ENCODE results near the gene CPXM2.

CPXM2 gene

DNA sequence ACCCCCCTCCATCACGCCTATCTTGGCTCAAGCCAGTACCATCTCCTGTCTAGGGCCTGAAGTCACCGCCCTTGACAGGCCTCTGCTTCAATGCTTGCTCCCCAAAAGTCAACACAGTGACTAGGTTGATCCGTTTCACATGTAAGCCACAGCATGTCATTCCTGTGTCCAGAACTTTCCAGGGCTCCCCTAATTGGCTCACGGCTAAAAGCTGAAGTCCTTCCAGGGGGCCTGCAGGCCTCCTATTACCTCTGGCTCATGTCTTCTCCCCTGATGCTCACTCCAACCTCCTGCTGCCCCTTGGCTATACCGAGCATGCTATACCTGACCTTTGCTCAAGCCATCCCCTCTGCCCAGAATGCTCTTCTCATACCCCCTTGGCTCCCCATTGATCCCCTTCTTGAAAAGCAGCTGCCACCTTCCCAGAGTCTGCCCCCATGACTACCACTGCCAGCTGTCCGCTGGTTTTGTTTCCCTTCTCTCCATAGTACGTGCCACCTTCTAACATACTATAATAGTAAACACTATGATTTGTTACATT is 39.1 kb downstream of the CPXM2 start:
- DNase-seq (ENCODE audit: extremely low read depth in 1 of 2, low read depth in 1 of 2): no peak

DNA sequence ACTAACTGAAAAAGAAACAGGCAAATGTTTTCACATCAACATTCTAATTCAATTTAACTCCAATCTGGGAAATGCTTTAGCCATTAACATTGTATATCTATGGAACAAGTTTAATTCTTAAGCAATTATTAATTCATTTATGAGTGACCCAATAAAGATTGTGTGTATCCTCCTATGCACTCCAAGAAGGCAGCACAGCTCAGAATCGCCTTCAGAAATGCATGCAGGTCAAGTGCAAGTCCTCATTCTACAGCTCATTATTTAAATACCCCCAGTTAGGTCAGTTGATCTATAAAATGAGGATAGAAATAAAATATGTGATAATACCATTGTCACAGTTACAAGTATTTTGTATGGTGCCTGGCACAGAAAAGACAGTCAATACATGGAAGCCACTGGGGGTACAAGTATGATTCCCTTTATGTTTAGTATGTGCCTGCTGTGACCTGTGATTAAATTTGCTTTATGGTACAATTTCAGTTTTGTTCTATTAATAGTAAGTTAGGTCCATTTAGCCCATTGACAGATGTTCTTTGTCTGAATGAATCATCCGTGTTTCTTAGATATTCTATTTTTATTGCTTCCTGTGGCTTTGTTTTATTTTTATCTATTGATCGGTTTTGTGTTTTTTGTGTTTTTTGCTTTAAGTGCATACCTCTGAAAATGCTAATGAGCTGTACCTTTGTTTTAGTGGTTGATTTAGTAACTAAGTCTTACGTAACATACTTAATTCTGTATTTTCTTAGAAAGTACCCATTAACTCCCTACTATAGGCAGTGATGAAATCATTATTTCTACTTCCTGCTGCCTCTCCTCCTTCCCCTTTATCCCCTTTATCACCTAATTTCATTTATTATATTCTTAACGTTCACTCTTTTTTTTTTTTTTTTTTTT is 42.8 kb downstream of the CPXM2 start:
- DNase-seq (ENCODE audit: extremely low read depth in 1 of 2, low read depth in 1 of 2): no peak

DNA sequence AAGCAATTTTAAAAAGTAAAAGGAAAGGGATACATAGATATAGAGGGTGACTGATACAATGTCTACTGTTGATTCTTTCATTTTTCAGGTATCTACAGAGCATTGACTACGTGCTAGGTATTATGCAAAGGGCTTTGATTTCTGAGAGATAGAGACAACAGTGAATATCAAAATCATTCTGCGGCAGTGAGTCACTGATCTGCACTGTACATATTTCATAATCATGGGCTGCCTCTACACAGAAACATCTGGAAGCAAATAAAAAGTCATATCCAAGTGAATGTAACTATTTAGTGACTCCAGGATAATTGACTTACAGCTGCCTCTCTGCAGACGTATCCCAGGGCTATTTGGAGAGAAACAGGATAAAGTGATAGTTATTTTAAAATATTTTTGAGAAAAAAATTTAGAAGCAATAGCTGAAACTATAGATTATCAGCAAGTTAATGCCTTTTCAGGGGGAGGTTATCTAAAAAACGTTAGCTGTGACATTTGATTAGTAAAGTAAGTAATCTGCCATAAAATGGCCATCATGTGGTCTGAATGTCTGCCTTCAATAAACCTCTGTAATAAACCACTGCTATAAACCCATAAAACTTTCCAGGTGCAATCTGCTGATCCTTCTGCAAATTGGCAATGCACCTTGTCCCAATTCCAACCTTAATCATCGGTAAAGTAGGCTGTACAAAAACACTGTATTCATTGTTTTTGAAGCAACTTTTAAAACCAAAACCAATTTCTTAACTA is 43.7 kb downstream of the CPXM2 start:
- DNase-seq (ENCODE audit: extremely low read depth in 1 of 2, low read depth in 1 of 2): no peak

DNA sequence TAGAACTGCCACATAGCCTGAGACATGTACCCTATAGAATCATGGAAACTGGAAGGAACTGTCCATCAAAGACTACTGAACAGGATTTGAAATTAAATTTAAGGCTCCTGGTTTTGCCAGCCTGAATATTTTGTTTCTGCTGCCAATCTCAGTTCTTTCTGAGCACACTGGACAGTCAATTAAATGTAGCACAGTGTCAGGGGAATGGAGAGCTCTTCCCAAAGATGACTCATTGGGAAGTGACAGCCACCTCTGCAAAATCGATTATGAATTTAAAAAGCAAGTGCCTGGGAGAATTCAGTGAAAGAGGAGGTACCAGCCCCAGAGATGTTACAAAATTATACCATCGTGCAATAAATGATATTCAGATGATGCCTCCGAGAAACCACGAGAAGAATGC is 47.8 kb downstream of the CPXM2 start:
- DNase-seq (ENCODE audit: extremely low read depth in 1 of 2, low read depth in 1 of 2): no peak

DNA sequence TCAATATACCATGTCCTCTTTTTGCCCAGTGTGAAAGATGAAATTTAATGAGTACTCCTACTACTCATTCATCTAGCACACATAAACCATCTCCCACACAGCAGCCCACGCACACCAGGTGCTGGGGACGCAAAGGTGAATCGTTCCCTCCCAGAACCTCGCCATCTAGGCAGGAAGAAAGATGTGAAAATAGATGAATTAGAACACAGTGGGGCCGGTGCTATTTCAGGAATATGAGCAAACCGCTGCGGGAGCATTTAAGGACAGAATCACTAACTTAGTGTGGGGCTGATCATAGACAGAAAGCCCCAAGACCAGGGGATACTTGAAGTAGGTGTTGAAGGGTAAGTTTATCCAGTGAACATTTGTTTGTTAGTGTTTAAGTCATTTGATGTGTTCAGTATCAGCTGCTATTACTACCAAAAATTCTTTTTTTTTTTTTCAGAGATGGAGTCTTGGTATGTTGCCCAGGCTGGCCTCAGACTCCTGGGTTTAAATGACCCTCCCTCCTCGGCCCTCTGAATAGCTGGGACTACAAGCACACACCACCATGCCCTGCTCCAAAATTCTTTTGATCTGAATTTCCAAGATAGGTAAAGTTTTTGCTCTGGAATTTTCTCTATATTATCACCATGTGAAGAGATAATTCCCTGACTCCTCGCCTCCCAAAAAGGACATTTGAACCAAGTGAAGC is 48.8 kb downstream of the CPXM2 start:
- DNase-seq (ENCODE audit: extremely low read depth in 1 of 2, low read depth in 1 of 2): no peak

DNA sequence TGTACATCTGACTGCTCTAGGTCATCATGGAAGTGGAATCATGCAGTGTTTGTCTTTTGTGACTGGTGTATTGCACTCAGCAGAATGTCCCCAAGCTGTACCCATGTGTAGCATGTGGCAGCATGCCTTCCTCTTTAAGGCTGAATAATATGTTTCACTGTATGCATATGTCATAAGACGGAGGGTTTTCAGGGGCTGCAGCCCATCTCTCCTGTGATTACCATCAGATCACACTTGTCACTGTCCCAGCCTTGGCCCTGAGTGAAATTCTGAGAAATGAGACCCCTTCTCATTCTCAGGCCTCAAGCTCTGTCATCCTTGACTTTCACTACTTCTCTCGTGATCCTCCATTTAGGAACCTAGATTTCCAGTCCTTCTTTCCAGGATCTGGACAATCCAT is 50.0 kb downstream of the CPXM2 start:
- DNase-seq (ENCODE audit: extremely low read depth in 1 of 2, low read depth in 1 of 2): no peak

DNA sequence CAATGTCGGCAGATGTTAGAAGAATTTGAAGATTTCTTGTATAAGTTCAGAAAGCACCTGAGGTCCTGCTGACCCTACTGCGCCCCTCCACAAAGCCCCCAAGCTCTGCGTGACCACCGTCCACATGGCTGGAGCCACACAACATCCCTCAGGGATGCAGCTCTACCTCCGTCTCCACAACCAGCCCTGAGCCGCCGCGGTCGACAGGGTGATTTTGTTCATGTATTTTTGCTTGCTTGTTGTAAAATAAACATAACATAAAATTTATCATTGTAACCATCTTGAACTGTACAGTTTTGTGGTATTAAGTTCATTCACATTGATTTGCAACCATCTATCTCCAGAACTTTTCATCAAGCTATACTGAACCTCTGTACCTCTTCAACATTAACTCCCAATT is 50.5 kb downstream of the CPXM2 start:
- DNase-seq (ENCODE audit: extremely low read depth in 1 of 2, low read depth in 1 of 2): no peak

DNA sequence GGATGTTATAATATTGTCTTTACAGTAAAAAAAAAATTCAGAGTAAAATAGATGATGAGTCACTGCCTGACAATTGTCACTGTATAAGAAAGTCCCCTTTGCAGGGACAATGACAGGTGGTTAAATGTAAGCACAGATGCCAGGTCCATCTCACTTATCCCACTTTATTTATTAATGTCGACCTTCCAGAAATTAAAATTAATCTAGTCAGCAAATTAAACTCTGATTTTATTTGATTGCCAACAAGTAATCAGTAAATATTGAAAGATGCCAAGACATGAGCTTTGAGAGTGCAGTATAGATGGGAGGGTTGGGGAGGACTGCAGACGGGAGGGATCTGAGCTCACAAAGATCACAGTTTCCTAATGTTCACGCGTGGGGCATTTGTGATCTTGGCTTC is 50.9 kb downstream of the CPXM2 start:
- DNase-seq (ENCODE audit: extremely low read depth in 1 of 2, low read depth in 1 of 2): no peak

DNA sequence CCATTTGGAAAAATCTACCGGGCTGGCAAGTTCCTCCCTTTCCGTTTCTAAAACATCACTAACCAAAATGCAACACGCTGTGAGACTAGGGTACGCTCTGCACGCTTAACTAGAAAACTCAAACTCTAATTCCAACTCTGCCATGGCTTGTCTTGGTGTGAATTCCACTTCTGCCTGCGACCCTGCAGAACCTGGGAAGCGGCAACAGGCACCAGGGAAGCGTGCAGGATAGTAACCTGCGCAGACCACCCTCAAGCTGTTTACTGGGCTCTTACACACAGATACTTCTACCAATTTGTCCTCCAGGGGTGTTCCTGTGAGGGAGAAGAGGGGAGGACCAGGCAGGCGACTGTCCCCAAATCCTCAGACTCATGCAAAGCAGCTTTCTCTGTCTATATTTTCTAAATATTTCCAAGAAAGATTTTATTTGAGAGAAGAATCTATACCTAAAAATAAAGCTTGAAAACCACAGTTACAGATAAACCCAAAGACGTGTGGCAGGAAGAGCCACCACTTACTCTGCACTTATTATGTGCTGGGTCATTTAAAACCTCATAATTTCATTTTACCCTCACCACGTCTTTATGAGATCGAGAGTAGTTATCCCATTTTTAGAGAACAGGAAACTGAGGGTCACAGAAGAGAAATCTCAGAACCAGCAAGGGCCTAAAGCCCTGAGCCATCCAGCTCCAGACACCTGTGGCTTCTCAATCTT is 52.9 kb downstream of the CPXM2 start:
- DNase-seq (ENCODE audit: extremely low read depth in 1 of 2, low read depth in 1 of 2): no peak

DNA sequence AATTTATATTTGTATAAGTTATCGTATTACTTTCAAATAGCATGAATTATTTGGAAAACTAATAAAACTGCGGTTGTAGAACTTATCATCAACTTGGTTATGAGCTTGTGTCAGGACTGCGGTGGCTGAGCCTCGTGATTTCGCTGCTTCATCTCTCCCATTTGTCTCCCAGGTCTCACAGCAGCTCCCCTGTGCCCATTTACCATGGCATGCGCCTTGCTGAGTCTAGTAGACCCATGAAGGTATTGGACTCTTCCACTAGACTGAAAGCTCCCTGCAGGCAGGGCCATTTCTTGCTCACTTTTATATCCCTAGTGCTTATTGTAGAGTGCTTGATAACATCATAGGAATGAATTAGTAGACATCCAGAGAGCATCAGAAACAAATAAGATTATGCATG is 53.9 kb downstream of the CPXM2 start:
- no peak for DNase-seq (ENCODE audit: extremely low read depth in 1 of 2, low read depth in 1 of 2)

DNA sequence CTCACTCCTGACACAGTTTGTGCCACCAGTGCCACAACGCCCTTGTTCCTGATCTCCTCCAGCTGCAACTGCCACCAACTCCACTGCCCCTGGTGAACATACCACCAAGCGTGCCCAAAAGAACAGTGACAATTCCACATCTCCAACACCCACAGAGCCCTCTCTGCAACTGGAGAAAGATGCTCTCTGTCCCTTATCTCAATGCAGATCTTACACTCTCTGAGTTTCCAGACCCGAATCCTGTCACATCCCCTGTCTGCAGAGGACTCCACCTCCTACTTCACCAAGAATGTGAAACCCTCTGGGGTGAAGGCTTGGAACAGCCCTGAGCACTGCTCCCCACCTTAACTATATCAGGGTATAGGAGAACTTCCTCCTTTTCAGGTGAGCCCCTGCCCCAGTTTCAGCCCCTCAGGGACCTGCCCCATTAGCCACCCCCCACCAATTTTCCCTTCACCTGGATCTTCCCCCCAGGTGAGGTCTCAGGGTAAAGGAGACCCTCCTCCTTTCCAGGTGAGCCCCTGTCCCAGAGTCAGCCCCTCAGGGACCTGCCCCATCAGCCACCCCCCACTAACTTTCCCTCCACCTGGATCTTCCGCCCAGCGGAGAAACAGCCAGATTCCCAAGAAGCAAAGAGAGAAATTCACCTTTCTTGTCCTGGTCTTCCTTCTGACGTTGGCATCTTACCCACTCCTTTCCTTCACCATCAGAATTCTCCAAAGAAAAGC is 55.0 kb downstream of the CPXM2 start:
- DNase-seq (ENCODE audit: extremely low read depth in 1 of 2, low read depth in 1 of 2): no peak

DNA sequence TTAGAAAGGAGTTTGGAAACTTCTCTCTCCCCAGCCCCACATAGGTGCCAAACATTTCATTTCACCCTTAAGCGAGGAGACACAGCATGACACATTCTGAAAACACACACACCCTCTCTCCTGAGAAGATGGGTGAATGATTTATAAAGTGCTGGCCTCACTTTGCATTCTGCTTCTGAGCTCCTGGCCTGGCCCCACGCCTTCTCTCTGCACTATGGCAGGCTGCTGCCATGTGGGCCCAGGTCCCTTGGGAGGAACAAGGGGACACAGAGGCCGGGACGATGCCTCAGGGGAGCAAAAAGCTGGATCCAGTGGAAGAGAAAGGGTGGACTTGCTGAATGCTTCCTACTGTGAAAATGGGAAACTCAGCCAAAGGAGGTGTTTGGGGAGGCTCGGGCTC is 56.0 kb downstream of the CPXM2 start:
- DNase-seq (ENCODE audit: extremely low read depth in 1 of 2, low read depth in 1 of 2): no peak

DNA sequence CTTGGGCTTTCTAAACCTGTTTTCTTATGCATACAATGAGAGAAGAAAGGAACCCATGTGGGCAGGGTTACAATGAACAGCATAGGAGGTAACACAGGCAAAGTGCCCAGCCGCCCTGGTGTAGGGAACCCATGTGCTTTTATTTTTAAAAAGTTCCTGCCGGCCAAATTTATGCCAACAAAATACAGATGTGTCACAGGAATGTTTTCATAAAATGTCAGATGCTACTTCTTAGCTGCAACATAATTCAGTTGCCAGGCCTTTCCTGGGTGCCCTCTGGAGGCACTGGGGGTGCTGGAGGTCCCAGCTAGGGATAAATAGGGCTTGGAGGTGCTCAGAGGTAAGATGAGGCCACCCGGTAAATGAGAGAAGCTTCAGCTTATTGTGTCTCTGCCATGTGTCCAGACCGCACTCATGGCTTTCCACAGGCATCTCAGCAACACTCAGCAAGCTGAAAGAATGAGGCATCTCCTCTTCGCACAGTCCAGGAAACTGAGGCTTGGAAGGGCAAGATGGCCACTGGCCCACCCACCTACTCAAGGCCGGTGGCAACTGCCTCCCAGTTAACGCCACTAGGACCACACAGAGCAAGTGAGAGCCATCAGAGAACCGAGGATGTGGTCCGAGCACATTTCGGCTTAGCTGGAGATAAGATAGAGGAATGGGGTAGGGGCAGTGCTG is 58.3 kb downstream of the CPXM2 start:
- no peak for DNase-seq (ENCODE audit: extremely low read depth in 1 of 2, low read depth in 1 of 2)

DNA sequence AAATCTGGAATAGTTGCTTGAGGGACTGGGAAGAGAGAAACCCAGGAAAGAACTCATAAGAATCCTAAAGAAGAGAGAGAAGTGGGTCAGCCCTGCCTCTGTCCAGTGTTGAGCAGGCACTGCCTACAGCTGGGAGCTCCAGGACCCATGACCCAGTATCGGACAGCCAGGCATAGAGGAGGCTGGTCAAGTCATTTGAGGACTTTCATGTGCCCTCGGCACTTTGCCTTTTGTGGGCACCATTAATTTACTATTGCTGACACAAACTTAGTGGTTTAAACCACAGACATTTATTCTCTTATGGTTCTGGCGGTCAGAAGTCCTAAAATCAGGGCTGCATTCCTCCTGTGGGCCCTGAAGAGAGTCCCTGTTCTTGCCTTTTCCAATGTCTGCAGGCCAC is 60.3 kb downstream of the CPXM2 start:
- DNase-seq (ENCODE audit: extremely low read depth in 1 of 2, low read depth in 1 of 2): no peak

DNA sequence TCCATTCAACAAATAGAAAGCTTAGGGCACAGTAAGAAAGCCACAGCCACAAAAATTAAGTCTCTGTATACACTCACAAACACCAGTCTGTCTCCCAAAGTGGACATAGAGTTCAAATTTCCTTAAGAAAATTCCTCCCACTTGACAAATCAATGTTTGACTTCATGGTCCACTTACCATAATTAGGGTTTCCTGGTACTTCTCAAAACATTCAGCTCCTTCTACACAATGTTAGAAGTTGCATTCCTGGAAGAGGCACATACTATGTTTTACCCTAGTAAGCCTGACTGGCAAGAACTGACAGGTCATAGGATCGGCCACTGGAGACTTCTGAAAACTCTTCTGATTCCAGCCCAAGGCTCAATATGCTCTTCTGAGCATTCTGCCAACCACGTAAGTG is 70.5 kb downstream of the CPXM2 start:
- DNase-seq (ENCODE audit: extremely low read depth in 1 of 2, low read depth in 1 of 2): no peak

DNA sequence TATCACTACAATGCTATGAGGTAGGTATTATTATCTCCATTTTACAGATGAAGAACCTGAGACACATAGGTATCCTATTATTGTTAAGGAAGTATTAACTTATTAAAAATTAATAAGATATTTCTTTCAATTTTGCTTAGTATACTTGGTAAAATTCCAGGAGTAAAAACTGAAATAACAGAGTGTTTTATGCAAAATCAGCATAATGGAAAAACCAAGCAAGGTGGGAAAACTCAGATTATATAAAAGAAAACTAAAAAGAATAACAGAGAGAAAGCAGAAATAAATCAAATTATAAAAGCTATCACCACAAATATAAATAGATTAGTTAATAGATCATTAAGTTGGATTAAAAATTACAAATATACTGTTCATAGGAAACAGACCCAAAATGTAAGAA is 82.0 kb downstream of the CPXM2 start:
- no peak for DNase-seq (ENCODE audit: extremely low read depth in 1 of 2, low read depth in 1 of 2)

DNA sequence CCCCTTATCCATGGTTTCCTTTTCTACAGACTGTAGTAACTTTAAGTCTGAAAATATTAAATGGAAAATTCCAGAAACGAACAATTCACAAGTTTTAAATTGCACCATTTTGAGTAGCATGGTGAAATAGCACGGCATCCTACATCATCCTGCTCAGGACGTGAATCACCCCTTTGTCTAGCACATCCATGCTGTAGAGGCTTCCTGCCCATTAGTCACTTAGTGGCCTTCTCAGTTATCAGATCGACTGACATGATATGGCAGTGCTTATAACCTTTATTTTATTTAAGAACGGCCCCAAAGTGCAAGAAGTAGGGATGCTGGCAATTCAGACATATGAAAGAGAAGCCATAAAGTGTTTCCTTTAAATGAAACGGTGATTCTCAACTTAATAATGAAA is 82.7 kb downstream of the CPXM2 start:
- no peak for DNase-seq (ENCODE audit: extremely low read depth in 1 of 2, low read depth in 1 of 2)

DNA sequence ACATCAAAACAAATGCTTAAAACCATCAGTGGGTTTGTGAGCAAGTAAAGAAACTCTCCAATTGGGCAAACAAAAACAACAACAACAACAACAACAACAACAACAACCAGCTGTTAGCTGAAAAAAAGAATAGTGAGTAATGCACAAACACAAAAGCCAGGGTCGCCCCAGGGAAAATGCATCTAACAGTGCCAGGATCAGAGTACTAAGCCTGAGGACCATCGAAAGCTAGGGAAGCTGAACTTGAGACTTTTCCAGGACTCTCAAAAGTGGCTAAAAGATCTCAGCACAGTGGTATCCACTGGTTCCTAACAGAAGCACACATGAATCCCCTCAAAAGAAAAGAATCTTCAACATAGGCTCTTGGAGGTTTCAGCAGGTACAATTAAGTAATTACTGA is 83.3 kb downstream of the CPXM2 start:
- no peak for DNase-seq (ENCODE audit: extremely low read depth in 1 of 2, low read depth in 1 of 2)

DNA sequence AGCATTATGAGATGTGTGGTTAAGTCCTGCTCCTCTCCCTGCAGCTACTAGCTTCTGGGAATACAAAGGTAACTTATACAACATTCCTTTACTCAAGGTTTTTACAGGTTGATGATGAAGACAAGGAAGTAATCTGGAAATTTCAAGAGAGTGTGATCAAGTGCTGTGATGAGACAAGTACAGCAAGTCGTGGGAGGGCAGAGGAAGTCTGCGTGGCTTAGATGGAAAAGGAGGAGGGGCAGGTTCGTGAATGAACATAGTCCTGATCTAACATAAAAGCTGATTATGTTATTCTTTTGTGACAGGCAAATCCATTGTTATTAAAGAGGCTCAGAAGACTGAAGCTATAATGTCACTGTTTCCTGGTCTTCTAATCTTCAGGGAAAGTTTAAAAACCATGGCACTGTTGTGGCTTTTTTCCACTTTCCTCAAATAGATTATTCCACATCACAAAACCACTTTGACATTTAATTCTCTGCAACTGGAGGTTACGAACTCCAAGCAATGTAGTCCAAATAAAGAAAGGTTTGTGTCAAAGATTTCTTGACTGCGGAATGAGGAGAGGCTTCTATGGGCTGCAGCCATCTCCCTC is 84.1 kb downstream of the CPXM2 start:
- no peak for DNase-seq (ENCODE audit: extremely low read depth in 1 of 2, low read depth in 1 of 2)
